Activated T-helper 2 cell treated with anti-CD3 and anti-CD28 coated beads, Interferon-gamma antibody, Interleukin-2, Interleukin-4, amounts not matched to agents 10 μg/mL and 5 μg/mL and 100 μg/mL, durations not matched to agents 14 hours and 24 hours and 36 hours (primary cell): ENCODE results near the gene PRKAR2A. TPM values are rescaled to one million over a fixed set of nuclear protein-coding genes. Genes with fewer than 3 reads are reported as not detected.
"Not testable (repeated sequence)": the region's sequence is repeated elsewhere in the genome, so short reads cannot be mapped to it uniquely, and the experiment has no call there.

ENCODE experiments used
- DNase-seq: peaks from one replicate; pipeline ENCODE4 v3.0.0; 2021; ENCODE audit warnings: low spot score
- H3K27ac Mint-ChIP-seq: one replicate; pipeline ENCODE4 v1.8.0; 2021; ENCODE audit warnings: mixed read lengths
- H3K27me3 Mint-ChIP-seq: one replicate; pipeline ENCODE4 v1.8.0; 2021; ENCODE audit warnings: low read depth, mixed read lengths
- H3K36me3 Mint-ChIP-seq: one replicate; pipeline ENCODE4 v1.8.0; 2021; ENCODE audit warnings: low read depth, mixed read lengths
- H3K4me1 Mint-ChIP-seq: one replicate; pipeline ENCODE4 v1.8.0; 2021; ENCODE audit warnings: low read depth, mixed read lengths
- H3K4me3 Mint-ChIP-seq: one replicate; pipeline ENCODE4 v1.8.0; 2021; ENCODE audit warnings: low read depth, mild to moderate bottlenecking, moderate library complexity, mixed read lengths
- H3K9me3 Mint-ChIP-seq: one replicate; pipeline ENCODE4 v1.8.0; 2021; ENCODE audit warnings: mixed read lengths
- intact Hi-C: fragments of 100-400 bp; cut with micrococcal nuclease; formaldehyde crosslinking; loops from one replicate; pipeline ENCODE4 v1.15.1; 2023
- total RNA-seq: library from RNA; stranded (reverse); gene quantifications from 2 replicates; pipeline ENCODE4 v1.2.3, GENCODE V29; 2022

The PRKAR2A gene
- total RNA-seq, 1 donor from 2014 or later, result 32.4 TPM

GRCh38 chr3:48756640-48757039, 91.0 kb downstream of the PRKAR2A start:
- DNase-seq, result no peak
- no peaks in the 10 kb centered on the region for H3K9me3 Mint-ChIP-seq
- H3K36me3 Mint-ChIP-seq, result peaks cover 16% of the 10 kb centered on the region
- peak overlapping the region; percentile 66 for H3K27ac Mint-ChIP-seq
- peaks cover 13% of the 10 kb centered on the region for H3K4me1 Mint-ChIP-seq
- intact Hi-C loops, result no loop called here
- no peak overlapping the region for H3K4me3 Mint-ChIP-seq
- H3K27me3 Mint-ChIP-seq, result no peaks in the 10 kb centered on the region

- peaks cover 13% of the 10 kb centered on the region for H3K36me3 Mint-ChIP-seq
- H3K4me1 Mint-ChIP-seq, result no peaks in the 10 kb centered on the region
- no peak for DNase-seq
- no peaks in the 10 kb centered on the region for H3K27me3 Mint-ChIP-seq
- H3K9me3 Mint-ChIP-seq, result no peaks in the 10 kb centered on the region
- intact Hi-C loops, result no loop called here
- H3K27ac Mint-ChIP-seq, result no peak overlapping the region
- no peak overlapping the region for H3K4me3 Mint-ChIP-seq
Observed at GRCh38 chr3:48750856-48751255, 96.8 kb downstream of the PRKAR2A start.

GRCh38 chr3:48748754-48749153, 98.9 kb downstream of the PRKAR2A start:
- no peak for DNase-seq
- intact Hi-C loops, result no loop called here
- Mint-ChIP-seq H3K9me3 (no peaks in the 10 kb centered on the region), H3K36me3 (peaks cover 13% of the 10 kb centered on the region), H3K4me1 (no peaks in the 10 kb centered on the region), H3K27me3 (no peaks in the 10 kb centered on the region), H3K27ac (no peak overlapping the region), H3K4me3 (no peak overlapping the region)

GRCh38 chr3:48747706-48748105, 100.0 kb downstream of the PRKAR2A start:
- Mint-ChIP-seq H3K9me3 (no peaks in the 10 kb centered on the region), H3K27ac (no peak overlapping the region), H3K4me3 (no peak overlapping the region), H3K36me3 (peaks cover 10% of the 10 kb centered on the region), H3K27me3 (no peaks in the 10 kb centered on the region), H3K4me1 (no peaks in the 10 kb centered on the region)
- intact Hi-C loops, result no loop called here
- no peak for DNase-seq

- H3K9me3 Mint-ChIP-seq, result no peaks in the 10 kb centered on the region
- H3K4me1 Mint-ChIP-seq, result no peaks in the 10 kb centered on the region
- no peak for DNase-seq
- H3K27ac Mint-ChIP-seq, result no peak overlapping the region
- H3K4me3 Mint-ChIP-seq, result no peak overlapping the region
- peaks cover 10% of the 10 kb centered on the region for H3K36me3 Mint-ChIP-seq
- H3K27me3 Mint-ChIP-seq, result no peaks in the 10 kb centered on the region
- intact Hi-C loops, result no loop called here
Observed at GRCh38 chr3:48747015-48747615, 100.6 kb downstream of the PRKAR2A start.

GRCh38 chr3:48743773-48744172, 103.9 kb downstream of the PRKAR2A start:
- DNase-seq, result no peak
- H3K27me3 Mint-ChIP-seq, result no peaks in the 10 kb centered on the region
- H3K4me3 Mint-ChIP-seq, result no peak overlapping the region
- H3K9me3 Mint-ChIP-seq, result no peaks in the 10 kb centered on the region
- no peak overlapping the region for H3K27ac Mint-ChIP-seq
- peaks cover 2% of the 10 kb centered on the region for H3K4me1 Mint-ChIP-seq
- intact Hi-C loops, result no loop called here
- peaks cover 4% of the 10 kb centered on the region for H3K36me3 Mint-ChIP-seq

- DNase-seq, H3K27ac Mint-ChIP-seq, H3K27me3 Mint-ChIP-seq, H3K4me3 Mint-ChIP-seq, intact Hi-C loops, H3K4me1 Mint-ChIP-seq, H3K36me3 Mint-ChIP-seq, H3K9me3 Mint-ChIP-seq: not testable (repeated sequence)
Observed at GRCh38 chr3:48741226-48741625, 106.4 kb downstream of the PRKAR2A start.

- Mint-ChIP-seq H3K36me3 (no peaks in the 10 kb centered on the region), H3K27me3 (no peaks in the 10 kb centered on the region), H3K27ac (no peak overlapping the region), H3K4me3 (no peak overlapping the region), H3K9me3 (no peaks in the 10 kb centered on the region), H3K4me1 (peaks cover 2% of the 10 kb centered on the region)
- peak; percentile 40 for DNase-seq
- intact Hi-C loops, result no loop called here
Observed at GRCh38 chr3:48739955-48740823, 107.5 kb downstream of the PRKAR2A start.

GRCh38 chr3:48739617-48739954, 108.1 kb downstream of the PRKAR2A start:
- intact Hi-C loops, result no loop called here
- H3K9me3 Mint-ChIP-seq, result no peaks in the 10 kb centered on the region
- DNase-seq, result no peak
- H3K4me3 Mint-ChIP-seq, result no peak overlapping the region
- no peaks in the 10 kb centered on the region for H3K36me3 Mint-ChIP-seq
- H3K4me1 Mint-ChIP-seq, result peaks cover 2% of the 10 kb centered on the region
- no peaks in the 10 kb centered on the region for H3K27me3 Mint-ChIP-seq
- no peak overlapping the region for H3K27ac Mint-ChIP-seq

GRCh38 chr3:48738926-48739616, 108.6 kb downstream of the PRKAR2A start:
- no peak for DNase-seq
- Mint-ChIP-seq H3K36me3 (no peaks in the 10 kb centered on the region), H3K4me1 (peaks cover 2% of the 10 kb centered on the region), H3K4me3 (no peak overlapping the region), H3K27ac (no peak overlapping the region), H3K9me3 (no peaks in the 10 kb centered on the region), H3K27me3 (no peaks in the 10 kb centered on the region)
- intact Hi-C loops, result no loop called here

- no peaks in the 10 kb centered on the region for H3K27me3 Mint-ChIP-seq
- intact Hi-C loops, result no loop called here
- H3K27ac Mint-ChIP-seq, result no peak overlapping the region
- peaks cover 2% of the 10 kb centered on the region for H3K4me1 Mint-ChIP-seq
- H3K9me3 Mint-ChIP-seq, result no peaks in the 10 kb centered on the region
- H3K36me3 Mint-ChIP-seq, result no peaks in the 10 kb centered on the region
- H3K4me3 Mint-ChIP-seq, result no peak overlapping the region
- no peak for DNase-seq
Observed at GRCh38 chr3:48738144-48738536, 109.5 kb downstream of the PRKAR2A start.

- H3K4me3 Mint-ChIP-seq, H3K9me3 Mint-ChIP-seq, H3K36me3 Mint-ChIP-seq, H3K4me1 Mint-ChIP-seq, H3K27me3 Mint-ChIP-seq, DNase-seq, H3K27ac Mint-ChIP-seq, intact Hi-C loops: not testable (repeated sequence)
Observed at GRCh38 chr3:48735075-48735767, 112.5 kb downstream of the PRKAR2A start.

- H3K4me3 Mint-ChIP-seq, H3K9me3 Mint-ChIP-seq, intact Hi-C loops, H3K4me1 Mint-ChIP-seq, H3K36me3 Mint-ChIP-seq, H3K27ac Mint-ChIP-seq, DNase-seq, H3K27me3 Mint-ChIP-seq: not testable (repeated sequence)
Observed at GRCh38 chr3:48734541-48734940, 113.1 kb downstream of the PRKAR2A start.
